Measurements from ENCODE around the gene NXNL1. TPM values are rescaled to one million over a fixed set of nuclear protein-coding genes. Genes with fewer than 3 reads are reported as not detected.

Gene NXNL1
- total RNA-seq, 1 experiment from 2014 or later = not detected

- POLR2A ChIA-PET = no interaction called here
- ATAC-seq (no peak), DNase-seq (ENCODE audit: low spot score) (no peak)
- H3K4me3 Mint-ChIP-seq = no peak overlapping the region
- no peaks in the 10 kb centered on the region for H3K9me3 Mint-ChIP-seq
- H3K36me3 Mint-ChIP-seq = no peaks in the 10 kb centered on the region
- H3K27me3 Mint-ChIP-seq (ENCODE audit: low read depth) = peaks cover 7% of the 10 kb centered on the region; the same call in 1 of the 2 replicates
- CTCF ChIA-PET = interaction anchor here (0.6 to 2.5 kb wide), 7 partner anchors 9 to 353 kb away, joined by 3 to 8 read pairs (median 3); no protein-coding TSS in a partner anchor
- no peak overlapping the region for H3K27ac Mint-ChIP-seq
- H3K4me1 Mint-ChIP-seq = peaks cover 21% of the 10 kb centered on the region
- TF ChIP-seq MAX (CRISPR knock-in tag; IDR thresholded peaks at IDR 0.05) (no peak), ZBTB21 (CRISPR knock-in tag; IDR thresholded peaks at IDR 0.05; ENCODE audit: borderline replicate concordance) (no peak), ARID4B (CRISPR knock-in tag; IDR thresholded peaks at IDR 0.05; ENCODE audit: borderline replicate concordance) (no peak), MXD4 (CRISPR knock-in tag; IDR thresholded peaks at IDR 0.05; ENCODE audit: borderline replicate concordance) (no peak), NFYB (CRISPR knock-in tag; conservative IDR thresholded peaks at IDR 0.05; ENCODE audit: low read depth) (no peak), USF2 (CRISPR knock-in tag; IDR thresholded peaks at IDR 0.05) (no peak), ZNF219 (CRISPR knock-in tag; IDR thresholded peaks at IDR 0.05; ENCODE audit: borderline replicate concordance) (no peak), CBFB (CRISPR knock-in tag; IDR thresholded peaks at IDR 0.05; ENCODE audit: low read depth) (no peak), JUN (CRISPR knock-in tag; IDR thresholded peaks at IDR 0.05) (no peak), CDX4 (CRISPR knock-in tag; IDR thresholded peaks at IDR 0.05; ENCODE audit: borderline replicate concordance) (no peak), HMGA2 (CRISPR knock-in tag; IDR thresholded peaks at IDR 0.05) (no peak), USF1 (CRISPR knock-in tag; IDR thresholded peaks at IDR 0.05) (no peak), MLX (CRISPR knock-in tag; IDR thresholded peaks at IDR 0.05) (no peak), SOX15 (CRISPR knock-in tag; IDR thresholded peaks at IDR 0.05) (no peak), ZNF532 (CRISPR knock-in tag; IDR thresholded peaks at IDR 0.05; ENCODE audit: borderline replicate concordance) (no peak), PREB (CRISPR knock-in tag; IDR thresholded peaks at IDR 0.05; ENCODE audit: borderline replicate concordance) (no peak), TEAD4 (CRISPR knock-in tag; IDR thresholded peaks at IDR 0.05) (no peak), ZNF281 (CRISPR knock-in tag; IDR thresholded peaks at IDR 0.05) (no peak), JAZF1 (CRISPR knock-in tag; IDR thresholded peaks at IDR 0.05) (no peak)
Observed at GRCh38 chr19:17487284-17488121, 26.8 kb upstream of the NXNL1 start.
